HepG2 (cell line): ENCODE measurements around the gene KRT14. TPM values are rescaled to one million over a fixed set of nuclear protein-coding genes. Genes with fewer than 3 reads are reported as not detected.

Experiments
- ARID5B ChIP-seq: IDR thresholded peaks from 2 replicates; pipeline ENCODE4 v1.4.0; 2020; ENCODE audit warnings: mild to moderate bottlenecking, missing genetic modification reagents
- EED ChIP-seq: sonication (generic); formaldehyde crosslinking; IDR thresholded peaks from 2 replicates; pipeline ENCODE4 v1.5.0; 2020; ENCODE audit warnings: mild to moderate bottlenecking, missing genetic modification reagents
- GLI4 ChIP-seq: sonication (generic); formaldehyde crosslinking; IDR thresholded peaks from 2 replicates; pipeline ENCODE4 v1.5.1; 2020; ENCODE audit warnings: missing genetic modification reagents, mild to moderate bottlenecking, moderate library complexity, borderline replicate concordance
- KAT7 ChIP-seq: IDR thresholded peaks from 2 replicates; pipeline ENCODE4 v1.6.1; 2018; ENCODE audit warnings: borderline replicate concordance, missing compliant biosample characterization
- MTF1 ChIP-seq: sonication (generic); formaldehyde crosslinking; IDR thresholded peaks from 2 replicates; pipeline ENCODE4 v1.5.0; 2020; ENCODE audit warnings: missing genetic modification reagents
- RBM39 ChIP-seq: fragments of 200-400 bp; formaldehyde crosslinking; IDR thresholded peaks from one replicate; pipeline ENCODE4 v1.6.1; 2018; ENCODE audit warnings: antibody characterized with exemption, mild to moderate bottlenecking, low read depth, low read length; ENCODE audit not compliant: poor library complexity, severe bottlenecking
- SCMH1 ChIP-seq: sonication (generic); formaldehyde crosslinking; IDR thresholded peaks from 2 replicates; pipeline ENCODE4 v1.9.0; 2021; ENCODE audit warnings: missing genetic modification reagents, mild to moderate bottlenecking, borderline replicate concordance
- TAF15 ChIP-seq: fragments of 200-400 bp; formaldehyde crosslinking; IDR thresholded peaks from one replicate; pipeline ENCODE4 v1.6.1; 2018; ENCODE audit warnings: mild to moderate bottlenecking, low read depth, low read length; ENCODE audit not compliant: poor library complexity, severe bottlenecking
- THAP9 ChIP-seq: sonication (generic); formaldehyde crosslinking; IDR thresholded peaks from 2 replicates; pipeline ENCODE4; 2020; ENCODE audit warnings: missing genetic modification reagents, mild to moderate bottlenecking, borderline replicate concordance
- YEATS4 ChIP-seq: sonication (generic); formaldehyde crosslinking; IDR thresholded peaks from 2 replicates; pipeline ENCODE4 v1.4.0; 2020; ENCODE audit warnings: missing genetic modification reagents, borderline replicate concordance
- ZNF282 ChIP-seq: fragments of 450-650 bp; IDR thresholded peaks from 2 replicates; pipeline ENCODE4 v1.6.1; 2018; ENCODE audit not compliant: partially characterized antibody
- ZSCAN31 ChIP-seq: sonication (generic); formaldehyde crosslinking; IDR thresholded peaks from 2 replicates; pipeline ENCODE4 v1.5.0; 2020; ENCODE audit warnings: low read depth, mild to moderate bottlenecking, missing genetic modification reagents
- ZUFSP ChIP-seq: sonication (generic); formaldehyde crosslinking; IDR thresholded peaks from 2 replicates; pipeline ENCODE4 v1.9.0; 2021; ENCODE audit warnings: missing genetic modification reagents, mild to moderate bottlenecking, borderline replicate concordance
- ZXDC ChIP-seq: sonication (generic); formaldehyde crosslinking; IDR thresholded peaks from 2 replicates; pipeline ENCODE4 v1.5.0; 2020; ENCODE audit warnings: mild to moderate bottlenecking, missing genetic modification reagents
- polyA plus RNA-seq, 8 experiments: library from polyadenylated mRNA; depleted of rRNA in 3 of 8; stranded (reverse) in 7 of 8; unstranded in 1 of 8; fragments of >200 nt; fragmentation: Illumina TruSeq in 4 of 8; extraction: Trizol in 4 of 8; gene quantifications; 2 replicates each; pipeline versions ENCODE4 v1.2.1 to v1.2.3, GENCODE V29; 2011 to 2016; ENCODE audit warnings: low read depth in 4 of 8, missing spikeins in 1 of 8, mixed read lengths in 1 of 8; ENCODE audit not compliant: insufficient read depth in 1 of 8
- total RNA-seq, 5 experiments: library from RNA; depleted of rRNA; stranded (reverse); fragments of >200 nt; fragmentation: Illumina TruSeq; extraction: Trizol; gene quantifications; 2 replicates each; pipeline ENCODE4 v1.2.3, GENCODE V29; 2016; ENCODE audit warnings: low read depth in 1 of 5

KRT14 gene
- total and polyA plus RNA-seq, 2 of the 13 experiments (the other 11 are each of a cell fraction or from before 2014, with no cell fraction given): 0.09 TPM; not detected in 1

- no peak for TF ChIP-seq KAT7 (CRISPR knock-in tag)
- no peak for TF ChIP-seq ZUFSP (CRISPR knock-in tag)
- TF ChIP-seq THAP9 (CRISPR knock-in tag): peak; percentile 60; the same call in 1 of the 2 replicates
- no peak for TF ChIP-seq GLI4 (CRISPR knock-in tag)
- TF ChIP-seq ARID5B (CRISPR knock-in tag): no peak
- no peak for TF ChIP-seq YEATS4 (CRISPR knock-in tag)
- TF ChIP-seq TAF15: no peak
- TF ChIP-seq MTF1 (CRISPR knock-in tag): no peak
- no peak for TF ChIP-seq ZXDC (CRISPR knock-in tag)
- no peak for TF ChIP-seq ZNF282
- TF ChIP-seq EED (CRISPR knock-in tag): no peak
- no peak for TF ChIP-seq SCMH1 (CRISPR knock-in tag)
- no peak for TF ChIP-seq ZSCAN31 (CRISPR knock-in tag)
- TF ChIP-seq RBM39: no peak
Measured at GRCh38 chr17:41548844-41549595, 37.7 kb downstream of the KRT14 start (continued).
